ENCODE measurements around the gene LYZL6.
A peak's percentile ranks its signal among the peaks of the same experiment; 100 is the strongest.
"Not testable (repeated sequence)": the region's sequence is repeated elsewhere in the genome, so short reads cannot be mapped to it uniquely, and the experiment has no call there.

Gene LYZL6

GRCh38 chr17:35947156-35947585 is 3.7 kb upstream of the LYZL6 start:
- no peak for DNase-seq (ENCODE audit: low spot score)

GRCh38 chr17:35944151-35944550 is 638 bp upstream of the LYZL6 start:
- DNase-seq (ENCODE audit: low spot score): no peak

- DNase-seq (ENCODE audit: low spot score): no peak
These were observed 826 bp downstream of the LYZL6 start for GRCh38 chr17:35942588-35943186.

GRCh38 chr17:35938492-35938891 is 5.0 kb downstream of the LYZL6 start:
- not testable (repeated sequence) for DNase-seq (ENCODE audit: low spot score)

GRCh38 chr17:35936063-35936462 is 7.5 kb downstream of the LYZL6 start:
- no peak for DNase-seq (ENCODE audit: low spot score)

GRCh38 chr17:35934760-35935159 is 8.8 kb downstream of the LYZL6 start:
- DNase-seq (ENCODE audit: low spot score): no peak

- DNase-seq (ENCODE audit: low spot score): no peak
These were observed 10.9 kb downstream of the LYZL6 start for GRCh38 chr17:35932586-35932985.

GRCh38 chr17:35931794-35932425 is 11.6 kb downstream of the LYZL6 start:
- DNase-seq (ENCODE audit: low spot score): no peak

- DNase-seq (ENCODE audit: low spot score): peak; percentile 53
These were observed 13.1 kb downstream of the LYZL6 start, which contains the start of gene RDM1 for GRCh38 chr17:35930211-35931065. RDM1 (minus strand) TSS chr17:35930773; CDS start chr17:35930727, 46 bp downstream.

- no peak for DNase-seq (ENCODE audit: low spot score)
These were observed 15.8 kb downstream of the LYZL6 start for GRCh38 chr17:35927714-35928113.

GRCh38 chr17:35923609-35924114 is 19.9 kb downstream of the LYZL6 start:
- DNase-seq (ENCODE audit: low spot score): no peak

- DNase-seq (ENCODE audit: low spot score): no peak
These were observed 23.3 kb downstream of the LYZL6 start for GRCh38 chr17:35920229-35920628.

- DNase-seq (ENCODE audit: low spot score): no peak
These were observed 24.8 kb downstream of the LYZL6 start for GRCh38 chr17:35918665-35919064.

- no peak for DNase-seq (ENCODE audit: low spot score)
These were observed 25.8 kb downstream of the LYZL6 start for GRCh38 chr17:35917519-35918213.

- DNase-seq (ENCODE audit: low spot score): no peak
These were observed 28.2 kb downstream of the LYZL6 start for GRCh38 chr17:35915153-35915964.

GRCh38 chr17:35914354-35914753 is 29.2 kb downstream of the LYZL6 start:
- DNase-seq (ENCODE audit: low spot score): no peak

GRCh38 chr17:35913609-35914008 is 29.9 kb downstream of the LYZL6 start:
- no peak for DNase-seq (ENCODE audit: low spot score)

- no peak for DNase-seq (ENCODE audit: low spot score)
These were observed 30.6 kb downstream of the LYZL6 start for GRCh38 chr17:35912942-35913341.

- no peak for DNase-seq (ENCODE audit: low spot score)
These were observed 31.1 kb downstream of the LYZL6 start for GRCh38 chr17:35912339-35912912.

GRCh38 chr17:35909408-35909807 is 34.1 kb downstream of the LYZL6 start:
- DNase-seq (ENCODE audit: low spot score): no peak

- DNase-seq (ENCODE audit: low spot score): no peak
These were observed 35.8 kb downstream of the LYZL6 start for GRCh38 chr17:35907691-35908090.
